Stimulated activated CD8-positive, alpha-beta memory T cell treated with anti-CD3 and anti-CD28 coated beads, Interleukin-7, amount 100 ng/mL, for 1 hour (primary cell): ENCODE data around the gene ARL14EP.

ENCODE experiments used
- DNase-seq, 2 donors: peaks; one replicate each; pipeline ENCODE4 v3.0.0-alpha.2; 2020; ENCODE audit warnings: low read depth in 2 of 2

The ARL14EP gene

DNA sequence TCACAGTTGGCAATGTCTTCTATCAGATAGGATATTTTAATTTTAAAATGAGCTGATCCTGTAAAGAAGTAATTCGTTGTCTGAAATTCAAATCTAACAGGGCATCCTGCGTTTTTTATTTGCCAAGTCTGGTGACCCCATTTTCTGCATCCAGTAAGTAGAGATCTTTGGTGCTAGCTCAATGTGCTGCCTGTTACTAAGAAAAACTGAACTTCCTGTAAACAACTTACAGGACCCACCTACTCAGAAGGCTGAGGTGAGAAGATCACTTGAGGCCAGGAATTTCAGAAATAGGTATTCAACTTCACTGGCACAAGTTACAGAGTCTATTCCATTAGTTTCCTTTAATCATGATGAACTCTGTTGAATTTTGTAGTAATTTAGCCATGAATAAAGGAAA is 4.0 kb downstream of the ARL14EP start:
- DNase-seq: no peak

DNA sequence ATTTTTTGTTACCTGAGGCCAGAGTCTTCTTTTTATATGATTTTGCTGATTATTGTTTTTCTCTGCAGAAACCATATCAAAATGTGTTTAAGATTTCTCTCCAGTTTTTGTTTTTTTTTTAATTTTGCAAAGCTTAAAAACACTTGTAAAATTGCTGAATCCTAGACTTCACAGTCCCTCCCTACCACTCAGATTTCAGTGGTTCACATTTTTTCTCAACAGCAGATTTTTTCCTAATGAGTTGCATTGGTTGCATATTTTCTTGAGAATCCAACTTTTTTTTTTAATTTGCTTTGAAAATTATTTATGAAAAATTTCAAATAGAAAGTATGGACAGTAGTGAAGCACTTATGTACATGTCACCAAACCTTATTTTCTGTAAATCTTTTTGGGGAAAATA is 5.8 kb downstream of the ARL14EP start:
- DNase-seq: no peak

DNA sequence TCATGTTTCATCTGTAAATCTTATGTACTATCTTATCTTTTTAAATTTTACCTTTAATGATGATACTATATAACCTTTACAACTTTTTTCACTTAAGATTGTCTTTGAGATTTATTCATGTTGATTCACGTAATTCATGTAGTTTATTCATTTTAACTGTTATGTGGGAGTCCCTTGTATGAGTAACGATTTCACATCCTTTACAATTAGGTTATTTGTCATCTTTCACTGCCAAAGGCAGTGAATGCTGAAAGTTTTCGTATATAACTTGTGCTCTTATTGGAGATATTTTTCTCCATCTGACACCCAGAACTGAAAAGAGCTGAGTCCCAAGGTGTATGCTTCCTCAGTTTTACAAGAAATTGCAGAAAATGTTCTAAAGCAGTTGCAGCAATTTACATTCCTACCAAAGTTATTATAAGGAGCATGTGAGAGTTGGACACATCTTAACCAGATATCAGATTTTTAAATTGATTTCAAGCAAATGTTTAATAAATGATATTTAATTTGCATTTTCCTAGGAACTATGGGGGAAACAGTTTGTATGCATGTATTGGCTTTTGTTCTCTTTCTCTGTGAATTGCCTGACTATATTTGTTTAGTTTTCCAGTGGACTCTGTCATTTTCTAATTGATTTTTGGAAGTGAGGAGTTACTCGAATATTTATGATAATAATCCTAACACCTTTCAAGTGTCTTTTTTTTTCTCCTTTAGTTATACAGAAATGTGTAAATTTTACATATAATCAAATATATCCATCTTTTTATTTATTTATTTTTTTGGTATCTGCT is 6.4 kb downstream of the ARL14EP start:
- no peak for DNase-seq

DNA sequence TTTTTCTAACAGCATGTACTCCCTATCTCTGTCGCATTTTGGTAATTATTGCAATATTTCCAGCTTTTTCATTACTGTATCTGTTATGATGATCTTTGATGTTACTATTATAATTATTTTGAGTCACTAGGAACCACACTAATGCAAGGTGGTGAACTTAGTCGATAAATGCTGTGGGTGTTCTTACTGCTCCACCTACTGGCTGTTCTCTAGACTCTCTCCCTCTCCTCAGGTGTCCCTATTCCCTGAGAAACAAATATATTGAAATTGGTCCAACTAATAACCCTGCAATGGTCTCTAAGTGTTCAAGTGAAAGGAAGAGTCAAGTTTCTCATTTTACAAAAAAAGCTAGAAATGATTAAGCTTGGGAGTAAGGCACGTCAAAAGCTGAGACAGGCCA is 10.5 kb downstream of the ARL14EP start:
- no peak for DNase-seq

DNA sequence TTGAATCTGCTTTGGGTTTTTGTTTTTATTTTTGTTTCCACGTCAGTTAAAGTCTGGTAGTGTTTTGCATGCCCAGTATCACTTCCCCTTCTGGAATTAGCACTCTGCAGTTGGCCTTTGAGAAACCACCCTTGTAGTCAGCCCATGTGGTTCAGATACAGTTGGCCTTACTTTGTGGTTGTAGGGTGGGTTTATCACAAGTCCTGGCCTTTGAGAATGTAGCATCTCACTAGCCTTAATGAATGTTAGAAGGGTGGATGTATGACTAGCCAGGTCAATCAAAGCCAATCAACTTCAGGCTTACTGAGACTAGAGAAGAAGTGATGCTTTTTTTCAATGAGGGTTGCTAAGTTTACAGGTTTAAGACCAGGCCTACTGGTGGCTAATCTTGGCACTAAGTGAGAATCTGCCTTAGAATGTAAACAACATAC is 19.8 kb downstream of the ARL14EP start:
- no peak for DNase-seq

DNA sequence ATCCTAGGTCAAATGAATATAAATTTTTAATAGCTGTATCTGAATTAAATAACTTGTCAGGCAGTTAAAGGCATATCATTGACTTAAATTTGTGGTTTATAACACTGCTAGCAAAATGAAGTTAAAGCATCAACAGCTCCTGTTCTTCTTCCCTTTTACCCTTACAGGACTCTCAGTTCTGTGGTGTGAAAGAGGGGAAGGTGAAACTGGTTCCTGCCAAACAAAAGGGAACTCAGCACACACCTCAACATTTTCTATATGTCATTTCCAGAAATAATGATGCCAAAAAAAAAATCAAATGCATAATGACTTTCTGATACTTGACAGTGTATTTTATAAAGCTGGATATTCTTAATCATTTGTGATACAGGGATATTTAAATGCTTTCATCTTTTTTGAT is 21.2 kb downstream of the ARL14EP start:
- DNase-seq: no peak

DNA sequence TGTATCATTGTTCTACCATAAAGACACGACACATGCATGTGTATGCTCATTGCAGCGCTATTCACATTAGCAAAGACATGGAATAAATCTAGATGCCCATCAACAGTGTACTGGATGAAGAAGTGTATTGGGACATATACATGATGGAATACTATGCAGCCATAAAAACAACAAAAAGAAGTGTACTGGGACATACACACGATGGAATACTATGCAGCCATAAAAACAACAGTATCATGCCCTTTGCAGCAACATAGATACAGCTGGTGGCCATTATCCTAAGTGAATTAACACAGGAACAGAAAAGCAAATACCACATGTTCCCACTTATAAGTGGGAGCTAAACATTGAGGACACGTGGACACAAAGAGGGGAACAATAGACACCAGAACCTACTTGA is 22.7 kb downstream of the ARL14EP start:
- DNase-seq: no peak

DNA sequence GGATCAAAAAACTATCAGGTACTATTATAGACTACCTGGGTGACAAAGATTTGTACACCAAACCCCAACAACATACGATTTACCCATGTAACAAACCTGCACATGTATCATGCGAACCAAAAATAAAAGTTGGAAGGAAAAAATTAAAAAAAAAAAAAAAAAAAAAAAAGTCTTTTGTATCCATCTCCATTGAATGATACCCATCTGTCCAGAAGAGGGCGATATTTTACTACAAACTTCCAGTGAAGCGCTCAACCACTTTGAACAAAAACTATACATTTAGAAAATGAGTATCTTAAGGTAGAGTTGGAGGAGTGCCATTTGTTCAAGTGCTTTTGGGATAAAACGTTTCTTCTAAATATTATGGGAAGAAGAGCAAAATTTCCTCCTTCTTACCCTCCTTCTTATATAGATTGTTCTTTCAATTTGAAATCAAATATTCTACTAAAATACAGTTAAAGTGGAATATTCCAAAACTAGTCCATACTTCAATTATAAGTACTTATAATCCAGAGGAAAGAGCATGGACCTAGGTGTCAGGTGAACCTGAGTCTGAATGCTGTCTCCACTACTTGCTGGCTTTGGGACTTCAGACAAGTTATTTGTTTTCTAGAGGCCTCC is 23.3 kb downstream of the ARL14EP start:
- no peak for DNase-seq

DNA sequence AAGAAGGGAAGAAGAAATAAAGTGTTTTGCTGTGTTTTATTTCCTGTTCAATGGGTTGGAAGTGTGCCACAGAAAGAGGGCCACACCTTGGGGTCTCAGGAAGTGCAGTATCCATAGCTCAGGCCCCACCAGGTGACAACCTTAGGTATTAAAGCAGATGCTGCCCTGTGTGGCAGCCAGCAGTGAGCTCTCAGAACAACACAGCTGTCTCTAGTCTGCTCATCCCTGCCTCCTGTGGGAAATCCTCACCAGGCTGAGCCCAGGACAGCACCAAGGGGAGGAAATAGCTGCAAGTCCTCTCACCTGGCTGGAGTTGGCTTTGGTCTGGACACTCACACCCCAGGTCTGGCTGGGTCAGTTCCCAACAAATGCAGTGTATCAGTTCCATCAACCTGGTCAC is 25.1 kb downstream of the ARL14EP start:
- DNase-seq: no peak

DNA sequence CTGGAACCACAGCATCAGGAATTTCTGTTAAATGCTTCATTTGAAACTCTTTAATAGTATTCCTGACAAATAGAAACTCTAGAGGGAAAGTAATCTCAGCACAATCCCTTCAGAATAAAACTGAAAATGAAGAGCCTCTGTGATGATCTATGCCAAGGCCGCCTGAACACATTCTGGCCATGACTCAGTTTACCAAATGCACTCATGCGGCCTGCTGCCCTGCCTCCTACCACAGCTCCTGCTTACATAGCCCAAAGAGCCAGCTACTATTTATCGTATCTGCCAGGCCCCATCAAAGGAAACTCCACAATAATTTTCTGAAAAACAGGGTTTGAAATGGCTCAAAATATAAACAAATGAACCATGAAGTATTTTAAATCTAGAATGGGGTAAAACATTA is 27.0 kb downstream of the ARL14EP start:
- no peak for DNase-seq

DNA sequence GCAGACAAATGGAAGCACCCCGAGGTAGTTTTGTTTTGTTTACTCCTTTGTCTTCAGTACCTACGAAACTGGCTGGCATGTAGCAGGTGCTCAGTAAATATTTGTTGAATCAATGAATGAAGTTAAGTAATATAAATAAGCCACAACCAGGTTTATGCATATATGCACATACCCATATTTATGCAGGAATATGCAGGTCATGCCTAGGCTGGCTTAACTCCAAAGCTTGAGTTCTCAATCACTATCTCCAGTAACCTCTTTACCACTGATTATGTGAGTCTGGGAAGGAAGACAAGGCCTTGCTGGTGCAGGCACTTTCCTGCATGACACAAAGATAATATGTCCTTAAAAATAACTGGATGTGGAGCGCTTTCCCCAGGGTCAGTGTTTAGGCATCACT is 27.5 kb downstream of the ARL14EP start:
- no peak for DNase-seq

DNA sequence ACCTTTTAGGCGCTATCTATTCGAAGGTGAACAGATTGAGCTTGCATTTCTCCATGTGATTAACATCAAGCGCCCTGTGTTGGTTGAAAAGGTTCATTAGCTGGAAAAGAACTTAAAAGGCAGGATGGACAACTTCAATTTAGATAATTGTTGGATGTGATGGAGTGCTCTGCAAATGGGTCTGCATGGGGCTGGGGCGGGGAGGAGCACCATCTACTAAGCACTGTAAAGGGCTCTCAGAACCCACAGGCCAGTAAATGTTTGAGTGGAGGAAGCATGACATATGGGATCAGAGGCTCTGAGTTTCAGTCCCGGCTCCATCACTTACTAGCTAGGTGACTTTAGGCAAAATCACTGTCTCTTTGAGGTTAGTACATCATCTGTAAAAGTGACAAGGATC is 28.2 kb downstream of the ARL14EP start:
- no peak for DNase-seq

DNA sequence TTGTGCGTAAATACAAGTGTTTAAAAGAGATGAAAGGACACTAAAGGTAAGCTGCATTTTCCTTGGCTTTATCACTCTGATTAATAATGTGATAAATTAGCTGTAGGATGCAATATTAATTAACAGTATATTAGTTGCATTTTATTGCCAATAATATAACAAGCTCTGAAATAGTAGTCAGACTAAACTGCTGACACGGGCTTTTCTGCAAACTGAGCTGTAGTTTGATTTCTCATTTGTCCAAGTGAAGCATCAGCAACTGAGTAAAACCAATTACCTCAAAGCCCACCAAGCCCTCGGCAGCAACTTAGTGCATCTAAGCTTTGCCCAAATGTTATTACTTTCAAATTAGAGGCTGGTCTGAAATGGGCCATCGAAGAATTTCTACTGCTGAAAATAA is 33.5 kb downstream of the ARL14EP start:
- no peak for DNase-seq

DNA sequence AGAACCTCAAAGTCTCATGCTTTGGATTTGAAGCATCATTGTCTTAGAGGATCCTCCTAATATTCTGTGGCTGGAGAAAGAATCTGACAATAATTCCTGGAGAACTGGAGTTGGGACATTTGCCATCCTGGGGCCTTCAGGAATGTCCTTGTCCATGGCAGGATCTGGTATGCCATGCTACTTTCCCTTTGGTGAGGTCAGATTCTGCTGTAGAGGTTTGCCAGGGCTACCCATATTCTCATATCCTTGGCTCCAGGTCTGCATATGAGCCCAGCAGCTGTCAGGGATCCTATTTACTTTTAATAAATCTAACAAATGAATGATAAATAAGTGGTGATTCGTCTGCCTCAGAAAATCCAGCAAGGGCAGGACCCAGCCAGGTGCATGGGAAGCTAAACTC is 35.0 kb downstream of the ARL14EP start:
- no peak for DNase-seq

DNA sequence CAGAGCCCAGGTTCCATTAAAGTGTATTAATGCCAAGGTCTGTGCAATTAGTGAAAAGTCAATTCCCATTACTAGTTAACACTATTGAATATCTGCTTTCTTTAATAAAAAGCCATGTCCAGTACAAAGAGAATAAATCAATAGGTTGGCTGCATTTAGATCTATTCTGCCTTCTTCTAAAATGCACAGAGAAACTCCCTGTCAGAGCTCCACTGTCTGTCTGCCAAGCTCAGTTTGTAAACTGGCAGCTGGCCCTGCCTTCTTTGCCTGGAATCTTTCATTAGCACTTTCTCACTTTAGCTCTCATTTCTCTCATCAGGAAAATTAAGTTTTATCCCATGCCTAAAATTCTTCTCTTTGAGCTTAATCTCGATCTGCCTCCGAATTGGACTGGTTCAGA is 35.6 kb downstream of the ARL14EP start:
- DNase-seq: no peak

DNA sequence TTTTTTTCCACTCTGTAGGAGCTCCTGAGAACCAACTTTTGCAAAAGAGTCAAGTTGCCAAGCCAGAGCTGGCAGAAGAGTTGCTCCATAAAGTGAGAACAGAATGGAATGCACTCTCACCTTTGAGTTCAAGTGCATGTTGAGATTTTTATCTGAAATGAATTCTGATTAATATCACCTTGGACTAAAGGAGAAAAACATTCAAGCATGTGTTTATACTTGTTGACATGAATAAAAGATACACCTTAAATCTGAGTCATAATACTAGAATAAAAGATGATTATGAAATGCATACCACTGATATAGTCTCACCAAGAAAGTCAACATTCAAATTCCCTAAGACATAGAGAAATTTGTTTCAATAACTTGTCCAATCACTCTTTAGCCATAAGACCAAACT is 37.8 kb downstream of the ARL14EP start:
- no peak for DNase-seq

DNA sequence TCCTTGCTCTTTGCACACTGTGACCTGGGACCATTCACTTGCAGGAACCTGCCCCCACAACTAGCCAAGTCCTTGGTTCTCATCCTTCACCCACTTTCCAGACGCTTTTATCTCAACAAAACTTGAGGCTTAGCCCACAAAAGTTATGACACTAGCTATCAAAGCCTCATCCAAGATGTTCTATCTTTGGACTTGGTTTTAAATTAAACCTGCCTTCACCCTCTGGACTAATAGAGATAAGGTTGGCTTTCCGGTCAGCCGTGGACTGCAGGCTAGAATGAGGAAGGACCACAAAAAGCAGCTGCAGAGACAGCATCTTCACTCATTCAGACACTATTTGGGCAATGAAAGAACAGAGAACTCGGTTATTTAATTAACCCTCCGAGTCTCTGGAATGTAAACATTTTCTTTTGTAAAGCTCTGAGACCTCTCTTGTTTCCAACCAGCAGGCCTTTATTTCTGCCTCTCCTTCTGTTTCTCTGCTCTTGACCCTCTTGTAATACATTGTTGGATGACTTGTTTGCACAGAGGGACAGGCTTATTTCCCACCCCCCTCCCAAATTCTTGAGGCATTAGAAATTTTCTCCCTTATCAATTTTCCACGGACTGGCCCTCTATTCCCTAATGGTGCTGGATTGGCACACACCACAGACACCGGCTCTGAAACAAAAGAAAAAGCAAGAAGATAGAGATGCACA is 41.4 kb downstream of the ARL14EP start:
- no peak for DNase-seq

DNA sequence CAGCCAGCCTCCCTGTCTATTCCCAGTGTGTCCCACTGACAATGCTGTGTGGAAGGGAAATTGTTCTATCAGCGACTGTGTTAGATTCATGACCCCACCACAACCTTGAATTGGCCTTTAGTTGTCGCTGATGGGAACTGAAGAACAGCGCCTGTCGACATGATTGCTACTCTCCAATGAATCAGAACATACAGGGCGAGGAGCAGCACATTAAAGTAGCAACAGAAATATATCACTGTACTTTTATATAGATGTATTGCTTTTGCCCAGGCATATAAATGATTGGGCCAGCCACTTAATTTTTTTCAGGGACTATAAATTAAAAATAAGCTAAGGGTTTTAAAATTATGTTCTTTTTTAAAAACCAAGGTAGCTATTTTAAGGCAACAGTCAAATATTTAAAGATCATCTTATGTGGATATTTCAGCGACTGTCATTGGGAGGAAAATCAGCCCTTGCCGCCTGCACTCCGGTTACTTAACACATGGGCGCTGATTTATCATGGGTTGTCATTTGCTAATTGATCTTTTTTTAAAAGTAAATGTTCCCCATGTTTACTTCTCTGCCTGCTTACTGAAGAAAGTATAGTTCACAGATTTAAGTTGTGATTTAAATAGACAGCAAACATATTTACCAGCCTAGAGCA is 42.1 kb downstream of the ARL14EP start:
- no peak for DNase-seq

DNA sequence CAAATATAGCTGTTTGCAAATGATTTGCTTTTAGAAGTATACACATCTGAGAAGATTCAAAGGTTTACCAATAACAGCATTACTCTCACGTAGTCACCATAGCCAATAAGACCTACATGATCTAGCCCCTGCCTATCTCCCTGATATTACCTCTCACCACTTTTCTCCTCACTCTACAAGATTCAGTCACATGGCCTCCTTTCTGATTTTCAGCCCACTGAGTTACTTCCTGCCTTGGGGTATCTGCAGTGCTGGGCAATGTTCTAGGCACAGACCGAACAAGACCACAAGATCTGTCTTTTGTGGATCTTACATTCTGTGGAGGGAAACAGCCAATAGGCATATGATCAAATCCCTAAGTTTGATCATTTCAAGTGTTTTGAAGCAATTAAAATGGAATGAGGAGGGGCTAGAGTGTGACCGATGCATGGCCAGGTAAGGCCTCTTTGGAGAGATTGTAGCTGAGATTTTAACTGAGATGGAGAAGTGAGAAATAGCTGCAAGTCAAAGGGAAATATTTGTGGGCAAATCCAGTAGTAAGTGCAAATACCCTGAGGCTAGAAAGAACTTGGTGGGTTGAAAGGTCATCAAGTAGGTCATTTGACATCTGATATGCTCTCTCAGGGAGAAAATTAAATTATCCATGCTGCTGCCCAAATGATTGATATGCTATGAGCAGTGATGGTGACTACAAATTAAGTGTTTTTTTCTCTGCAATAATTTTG is 43.1 kb downstream of the ARL14EP start:
- DNase-seq: no peak

DNA sequence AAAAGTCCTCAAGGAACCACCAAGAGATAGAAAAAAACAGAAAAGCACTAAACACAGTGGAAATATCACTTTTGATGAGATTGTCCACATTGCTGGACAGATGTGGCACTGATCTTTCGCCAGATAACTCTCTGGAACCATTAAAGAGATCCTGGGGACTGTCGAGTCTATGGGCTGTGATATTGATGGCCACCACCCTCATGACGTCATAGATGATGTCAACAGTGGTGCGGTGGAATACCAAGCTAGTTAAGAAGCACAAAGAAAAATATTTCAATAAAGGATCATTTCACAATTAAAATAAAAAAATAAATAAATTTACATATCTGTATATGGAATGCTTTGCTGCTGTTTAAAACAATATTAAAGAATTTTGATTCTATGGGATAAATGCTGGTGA is 45.5 kb downstream of the ARL14EP start:
- DNase-seq: no peak

DNA sequence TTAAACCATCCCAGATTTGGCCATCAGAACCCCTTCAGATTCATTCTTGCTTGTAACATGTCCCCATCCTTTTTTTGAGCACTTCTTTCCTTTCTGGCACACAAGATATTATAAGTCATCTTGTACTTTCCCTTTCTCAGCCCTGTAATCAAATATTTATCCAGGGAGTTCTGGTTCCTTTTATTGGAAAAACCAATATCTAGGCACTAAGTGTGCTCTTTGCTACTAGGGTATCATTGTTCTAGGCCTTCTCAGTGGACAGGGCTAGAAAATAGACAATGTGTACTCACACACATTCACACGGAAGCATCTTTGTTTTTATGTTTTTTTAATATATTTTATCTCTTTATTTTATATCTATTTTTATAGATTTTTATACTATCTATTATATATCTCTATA is 47.3 kb downstream of the ARL14EP start:
- DNase-seq: no peak

DNA sequence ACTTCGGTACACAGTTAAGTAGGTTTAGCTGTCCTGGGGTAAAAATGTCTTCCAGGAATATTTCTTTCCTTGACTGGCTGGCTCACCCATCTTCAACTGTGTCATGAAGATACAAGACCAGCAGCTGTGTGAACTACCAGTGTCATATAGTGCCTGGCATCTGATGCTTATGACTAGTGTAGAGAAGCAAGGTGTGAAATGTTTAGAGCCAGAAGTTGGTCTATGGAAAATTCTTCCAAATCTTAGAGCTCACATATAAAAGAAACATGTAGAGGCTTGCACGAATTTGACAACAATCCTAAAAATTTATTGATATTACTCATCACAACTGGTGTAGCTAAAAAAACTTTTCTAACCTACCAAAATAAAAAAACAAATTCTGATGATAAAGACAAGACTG is 54.4 kb downstream of the ARL14EP start:
- no peak for DNase-seq
